ENCODE results near the gene NFXL1. TPM values are rescaled to one million over a fixed set of nuclear protein-coding genes. Genes with fewer than 3 reads are reported as not detected.

The NFXL1 gene
- total RNA-seq, 2 experiments from 2014 or later: 9.0 to 9.9 TPM

DNA sequence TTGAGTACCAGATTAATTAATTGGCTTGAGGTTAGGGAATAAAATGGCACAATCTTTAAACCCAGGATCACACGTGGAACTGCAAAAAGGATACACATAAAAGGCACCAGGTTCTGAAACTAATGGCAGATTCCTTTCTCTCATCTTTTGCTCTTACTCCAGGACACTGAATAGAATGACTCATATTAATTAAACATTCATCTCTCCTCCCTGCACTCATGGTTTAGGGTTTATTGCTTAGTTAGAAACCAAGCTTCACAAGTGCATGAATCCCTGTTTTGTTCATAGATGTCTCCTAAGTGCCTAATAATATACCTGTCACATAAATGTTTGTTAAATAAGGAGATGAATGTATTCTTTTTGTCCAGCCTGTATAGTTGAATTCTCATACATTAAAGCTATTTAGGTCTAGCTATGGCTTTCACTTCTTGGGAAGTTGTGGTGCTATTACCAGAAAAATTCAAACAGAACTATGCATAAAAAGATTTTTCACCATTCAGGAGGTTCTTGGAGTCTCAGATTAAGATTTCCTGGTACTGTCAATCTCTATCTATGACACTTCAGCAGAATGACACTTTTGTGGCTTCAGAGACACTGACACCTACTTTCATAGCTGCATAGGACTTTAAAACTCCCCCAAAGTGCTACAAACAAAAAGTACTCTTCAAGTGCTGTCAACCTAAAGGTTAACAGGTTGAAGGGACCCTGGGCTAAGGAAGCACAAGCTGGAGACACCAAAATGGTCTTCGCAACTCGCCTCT lies 83.9 kb downstream of the NFXL1 start:
- intact Hi-C loops (cut with DNase I, micrococcal nuclease): no loop called here
- no peak overlapping the region for H3K27ac Mint-ChIP-seq
- TF ChIP-seq, protein P1, sequence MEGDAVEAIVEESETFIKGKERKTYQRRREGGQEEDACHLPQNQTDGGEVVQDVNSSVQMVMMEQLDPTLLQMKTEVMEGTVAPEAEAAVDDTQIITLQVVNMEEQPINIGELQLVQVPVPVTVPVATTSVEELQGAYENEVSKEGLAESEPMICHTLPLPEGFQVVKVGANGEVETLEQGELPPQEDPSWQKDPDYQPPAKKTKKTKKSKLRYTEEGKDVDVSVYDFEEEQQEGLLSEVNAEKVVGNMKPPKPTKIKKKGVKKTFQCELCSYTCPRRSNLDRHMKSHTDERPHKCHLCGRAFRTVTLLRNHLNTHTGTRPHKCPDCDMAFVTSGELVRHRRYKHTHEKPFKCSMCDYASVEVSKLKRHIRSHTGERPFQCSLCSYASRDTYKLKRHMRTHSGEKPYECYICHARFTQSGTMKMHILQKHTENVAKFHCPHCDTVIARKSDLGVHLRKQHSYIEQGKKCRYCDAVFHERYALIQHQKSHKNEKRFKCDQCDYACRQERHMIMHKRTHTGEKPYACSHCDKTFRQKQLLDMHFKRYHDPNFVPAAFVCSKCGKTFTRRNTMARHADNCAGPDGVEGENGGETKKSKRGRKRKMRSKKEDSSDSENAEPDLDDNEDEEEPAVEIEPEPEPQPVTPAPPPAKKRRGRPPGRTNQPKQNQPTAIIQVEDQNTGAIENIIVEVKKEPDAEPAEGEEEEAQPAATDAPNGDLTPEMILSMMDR (IDR thresholded peaks at IDR 0.05): no peak
- peaks cover 13% of the 10 kb centered on the region for H3K4me1 ChIP-seq (ENCODE audit: insufficient read depth, low read length)
- CTCF ChIA-PET: interaction anchor here (1.6 kb wide), 1 partner anchor 9 kb away, joined by 5 read pairs; no protein-coding TSS in a partner anchor
- ATAC-seq (ENCODE audit: poor library complexity): no peak
- no peaks in the 10 kb centered on the region for H3K36me3 Mint-ChIP-seq (ENCODE audit: low read depth)
- DNase-seq: no peak
- H3K36me3 ChIP-seq (ENCODE audit: insufficient read depth, low read length): no peaks in the 10 kb centered on the region
- no peaks in the 10 kb centered on the region for H3K9me3 Mint-ChIP-seq
- peaks cover 16% of the 10 kb centered on the region for H3K27me3 Mint-ChIP-seq
- H3K4me1 Mint-ChIP-seq (ENCODE audit: low read depth): peaks cover 22% of the 10 kb centered on the region
- no peak overlapping the region for H3K27ac ChIP-seq (ENCODE audit: low read depth in 1 of 2, low read length in 2 of 2)
- H3K9me3 ChIP-seq (ENCODE audit: control insufficient read depth in 1 of 2, insufficient read depth in 1 of 2, low read length in 2 of 2): no peaks in the 10 kb centered on the region
- no peak overlapping the region for H3K4me3 ChIP-seq (ENCODE audit: low read length)
- POLR2A ChIA-PET: no interaction called here
- no peak overlapping the region for H3K4me3 Mint-ChIP-seq
- no peaks in the 10 kb centered on the region for H3K27me3 ChIP-seq (ENCODE audit: control insufficient read depth in 1 of 2, insufficient read depth in 2 of 2, low read length in 2 of 2)

DNA sequence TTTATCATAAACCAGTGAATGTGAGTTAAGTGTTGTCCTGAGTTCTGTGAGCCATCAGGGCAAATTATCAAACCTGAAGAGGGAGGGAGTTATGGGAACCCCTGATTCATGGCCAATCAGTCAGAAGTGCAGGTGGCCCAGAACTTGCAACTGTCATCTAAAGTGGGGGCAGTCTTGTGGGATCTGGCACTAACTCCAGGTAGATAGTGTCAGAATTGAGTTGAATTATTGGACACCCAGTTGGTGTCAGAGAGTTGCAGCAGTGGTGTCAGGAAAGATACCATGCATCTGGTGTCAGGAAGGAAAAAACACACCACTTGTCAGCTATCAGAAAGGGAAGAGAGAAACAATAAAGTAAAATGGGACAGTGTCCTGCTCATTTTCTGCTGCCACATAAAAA lies 84.9 kb downstream of the NFXL1 start:
- H3K4me3 Mint-ChIP-seq: no peak overlapping the region
- H3K36me3 Mint-ChIP-seq (ENCODE audit: low read depth): no peaks in the 10 kb centered on the region
- no peak for DNase-seq
- intact Hi-C loops (cut with DNase I, micrococcal nuclease): no loop called here
- Histone ChIP-seq H3K27ac (ENCODE audit: low read depth in 1 of 2, low read length in 2 of 2) (no peak overlapping the region), H3K27me3 (ENCODE audit: control insufficient read depth in 1 of 2, insufficient read depth in 2 of 2, low read length in 2 of 2) (no peaks in the 10 kb centered on the region), H3K4me1 (ENCODE audit: insufficient read depth, low read length) (peaks cover 8% of the 10 kb centered on the region), H3K9me3 (ENCODE audit: control insufficient read depth in 1 of 2, insufficient read depth in 1 of 2, low read length in 2 of 2) (no peaks in the 10 kb centered on the region), H3K36me3 (ENCODE audit: insufficient read depth, low read length) (no peaks in the 10 kb centered on the region), H3K4me3 (ENCODE audit: low read length) (no peak overlapping the region)
- H3K9me3 Mint-ChIP-seq: no peaks in the 10 kb centered on the region
- no peak overlapping the region for H3K27ac Mint-ChIP-seq
- peaks cover 16% of the 10 kb centered on the region for H3K27me3 Mint-ChIP-seq
- CTCF ChIA-PET: interaction anchor here (1.6 kb wide), 1 partner anchor 10 kb away, joined by 5 read pairs; no protein-coding TSS in a partner anchor
- ATAC-seq (ENCODE audit: poor library complexity): no peak
- POLR2A ChIA-PET: no interaction called here
- H3K4me1 Mint-ChIP-seq (ENCODE audit: low read depth): peaks cover 22% of the 10 kb centered on the region
- TF ChIP-seq, protein P1 (IDR thresholded peaks at IDR 0.05): no peak

DNA sequence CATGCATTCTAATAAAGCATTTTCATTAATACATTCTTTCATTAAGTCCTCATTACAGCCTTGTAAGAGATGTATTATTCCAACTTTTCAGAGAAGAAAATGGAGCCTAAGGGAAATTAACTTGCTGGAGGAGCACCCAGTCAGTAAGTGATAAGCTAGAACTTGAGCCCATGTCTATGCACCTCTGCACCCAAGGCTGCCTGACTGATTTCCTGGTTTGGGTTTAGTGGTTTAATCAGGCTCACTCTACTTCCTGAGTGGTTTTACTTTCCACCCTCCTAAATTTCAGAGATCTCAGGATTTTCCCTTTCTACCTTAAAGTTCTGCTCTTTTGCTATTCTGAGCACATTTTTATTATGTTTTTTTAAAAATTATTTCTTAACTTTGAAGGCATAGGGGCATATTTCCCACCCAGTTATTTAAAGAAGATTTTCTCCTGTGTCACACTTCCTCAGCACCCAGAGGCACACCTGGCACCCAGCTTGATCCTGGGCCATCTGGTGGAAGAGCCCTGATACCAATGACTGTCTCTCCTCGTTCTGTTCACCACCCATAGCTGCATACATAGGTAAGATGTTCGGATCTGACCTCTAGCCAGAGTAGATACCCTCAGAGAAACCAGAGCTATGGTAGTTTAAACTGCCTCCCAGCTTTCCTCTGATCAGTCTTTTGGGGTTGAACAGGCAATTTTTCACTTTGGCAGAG lies 86.9 kb downstream of the NFXL1 start:
- H3K27me3 Mint-ChIP-seq: peaks cover 12% of the 10 kb centered on the region
- ChIA-PET CTCF (interaction anchor here (1.5 kb wide), 1 partner anchor 10 kb away, joined by 3 read pairs; no protein-coding TSS in a partner anchor), POLR2A (interaction anchor here (0.6 to 2.4 kb wide), 2 partner anchors 10 to 391 kb away, joined by 5 to 6 read pairs; partner anchors contain the start of gene CORIN)
- no peak overlapping the region for H3K27ac Mint-ChIP-seq
- Histone ChIP-seq H3K27ac (ENCODE audit: low read depth in 1 of 2, low read length in 2 of 2) (no peak overlapping the region), H3K36me3 (ENCODE audit: insufficient read depth, low read length) (no peaks in the 10 kb centered on the region), H3K4me3 (ENCODE audit: low read length) (no peak overlapping the region), H3K9me3 (ENCODE audit: control insufficient read depth in 1 of 2, insufficient read depth in 1 of 2, low read length in 2 of 2) (no peaks in the 10 kb centered on the region), H3K4me1 (ENCODE audit: insufficient read depth, low read length) (peaks cover 8% of the 10 kb centered on the region), H3K27me3 (ENCODE audit: control insufficient read depth in 1 of 2, insufficient read depth in 2 of 2, low read length in 2 of 2) (no peaks in the 10 kb centered on the region)
- intact Hi-C loops (cut with DNase I, micrococcal nuclease): no loop called here
- H3K4me1 Mint-ChIP-seq (ENCODE audit: low read depth): peaks cover 18% of the 10 kb centered on the region
- no peaks in the 10 kb centered on the region for H3K36me3 Mint-ChIP-seq (ENCODE audit: low read depth)
- TF ChIP-seq, protein P1 (IDR thresholded peaks at IDR 0.05): no peak
- H3K4me3 Mint-ChIP-seq: no peak overlapping the region
- no peaks in the 10 kb centered on the region for H3K9me3 Mint-ChIP-seq
- ATAC-seq (ENCODE audit: poor library complexity) (no peak), DNase-seq (peak in 3 of 14 experiments; percentile 6 to 15 (median 10))

All from CD4-positive, alpha-beta T cell (primary cell).